ENCODE measurements around the gene USP14. TPM values are rescaled to one million over a fixed set of nuclear protein-coding genes. Genes with fewer than 3 reads are reported as not detected.

USP14 gene
- total and polyA plus RNA-seq, 10 donors = 13.0 to 43.9 (median 31.0) TPM

GRCh38 chr18:248053-248452 is 89.7 kb downstream of the USP14 start:
- H3K9me3 ChIP-seq = no peaks in the 10 kb centered on the region
- no peak for DNase-seq
- intact Hi-C loops (cut with DNase I; ENCODE audit: low total_unique reads) = no loop called here
- no peaks in the 10 kb centered on the region for H3K27me3 ChIP-seq (replicated peaks in 1 of 7)
- peaks cover 2 to 100% (median 82%) of the 10 kb centered on the region in 6 donors for H3K36me3 ChIP-seq
- H3K4me3 ChIP-seq = no peak overlapping the region
- no peaks in the 10 kb centered on the region for H3K4me1 ChIP-seq
- no peak overlapping the region for H3K27ac ChIP-seq
- TF ChIP-seq, protein P1, sequence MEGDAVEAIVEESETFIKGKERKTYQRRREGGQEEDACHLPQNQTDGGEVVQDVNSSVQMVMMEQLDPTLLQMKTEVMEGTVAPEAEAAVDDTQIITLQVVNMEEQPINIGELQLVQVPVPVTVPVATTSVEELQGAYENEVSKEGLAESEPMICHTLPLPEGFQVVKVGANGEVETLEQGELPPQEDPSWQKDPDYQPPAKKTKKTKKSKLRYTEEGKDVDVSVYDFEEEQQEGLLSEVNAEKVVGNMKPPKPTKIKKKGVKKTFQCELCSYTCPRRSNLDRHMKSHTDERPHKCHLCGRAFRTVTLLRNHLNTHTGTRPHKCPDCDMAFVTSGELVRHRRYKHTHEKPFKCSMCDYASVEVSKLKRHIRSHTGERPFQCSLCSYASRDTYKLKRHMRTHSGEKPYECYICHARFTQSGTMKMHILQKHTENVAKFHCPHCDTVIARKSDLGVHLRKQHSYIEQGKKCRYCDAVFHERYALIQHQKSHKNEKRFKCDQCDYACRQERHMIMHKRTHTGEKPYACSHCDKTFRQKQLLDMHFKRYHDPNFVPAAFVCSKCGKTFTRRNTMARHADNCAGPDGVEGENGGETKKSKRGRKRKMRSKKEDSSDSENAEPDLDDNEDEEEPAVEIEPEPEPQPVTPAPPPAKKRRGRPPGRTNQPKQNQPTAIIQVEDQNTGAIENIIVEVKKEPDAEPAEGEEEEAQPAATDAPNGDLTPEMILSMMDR (IDR thresholded peaks at IDR 0.05 in 8 of 11, conservative IDR thresholded peaks at IDR 0.05 in 3 of 11) = no peak
- TF ChIP-seq POLR2AphosphoS5 (IDR thresholded peaks at IDR 0.05) = no peak
- TF ChIP-seq POLR2A (IDR thresholded peaks at IDR 0.05) = no peak
- WGBS, 5 donors = 89 to 99% (median 91%) methylated on average over 4 of the region's 4 CpGs

GRCh38 chr18:250685-251084 is 92.3 kb downstream of the USP14 start:
- no peak for TF ChIP-seq POLR2A (IDR thresholded peaks at IDR 0.05)
- TF ChIP-seq, protein P1 (IDR thresholded peaks at IDR 0.05 in 8 of 11, conservative IDR thresholded peaks at IDR 0.05 in 3 of 11) = no peak
- TF ChIP-seq POLR2AphosphoS5 (IDR thresholded peaks at IDR 0.05) = no peak
- no peaks in the 10 kb centered on the region for H3K27me3 ChIP-seq (replicated peaks in 1 of 7)

GRCh38 chr18:251572-251971 is 93.2 kb downstream of the USP14 start:
- Histone ChIP-seq H3K9me3 (no peaks in the 10 kb centered on the region), H3K4me1 (no peaks in the 10 kb centered on the region), H3K27me3 (replicated peaks in 1 of 7) (no peaks in the 10 kb centered on the region), H3K27ac (no peak overlapping the region), H3K4me3 (no peak overlapping the region), H3K36me3 (peaks cover 6 to 100% (median 88%) of the 10 kb centered on the region in 6 donors)
- 90 to 100% (median 98%) methylated on average over 5 of the region's 5 CpGs for WGBS, 5 donors
- intact Hi-C loops (cut with DNase I; ENCODE audit: low total_unique reads) = no loop called here
- DNase-seq = no peak
- TF ChIP-seq POLR2A (IDR thresholded peaks at IDR 0.05) (no peak), POLR2AphosphoS5 (IDR thresholded peaks at IDR 0.05) (no peak)
- TF ChIP-seq, protein P1 (IDR thresholded peaks at IDR 0.05 in 8 of 11, conservative IDR thresholded peaks at IDR 0.05 in 3 of 11) = no peak

More at GRCh38 chr18:250685-251084, 92.3 kb downstream of the USP14 start:
- Histone ChIP-seq H3K27ac (no peak overlapping the region), H3K9me3 (no peaks in the 10 kb centered on the region), H3K4me1 (no peaks in the 10 kb centered on the region), H3K36me3 (peaks cover 6 to 100% (median 88%) of the 10 kb centered on the region in 6 donors), H3K4me3 (no peak overlapping the region)
- DNase-seq = no peak
- intact Hi-C loops (cut with DNase I; ENCODE audit: low total_unique reads) = no loop called here
- 90 to 97% (median 95%) methylated on average over 2 of the region's 2 CpGs for WGBS, 5 donors

DNA sequence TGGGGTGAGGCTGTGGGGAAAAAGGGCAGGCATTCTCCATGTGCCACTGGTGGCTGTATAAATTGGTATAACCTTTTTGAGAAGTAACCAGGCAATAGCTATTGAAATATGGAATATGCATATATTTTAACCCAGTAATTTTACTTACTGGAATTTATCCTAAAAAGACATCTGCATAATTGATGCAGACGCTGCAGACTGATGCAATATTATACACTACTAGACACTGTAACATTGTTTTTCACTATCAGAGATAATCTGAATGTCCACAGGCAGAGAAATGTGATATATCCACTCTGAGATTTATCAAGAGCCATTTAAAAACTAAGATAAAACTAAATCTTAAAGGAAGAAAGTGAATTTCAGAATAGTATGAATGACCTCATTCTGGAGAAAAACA is 94.8 kb downstream of the USP14 start:
- Histone ChIP-seq H3K4me3 (no peak overlapping the region), H3K9me3 (no peaks in the 10 kb centered on the region), H3K27me3 (replicated peaks in 1 of 7) (no peaks in the 10 kb centered on the region), H3K36me3 (peaks cover 8 to 100% (median 85%) of the 10 kb centered on the region in 6 donors), H3K27ac (no peak overlapping the region), H3K4me1 (no peaks in the 10 kb centered on the region)
- no peak for DNase-seq
- no peak for TF ChIP-seq POLR2AphosphoS5 (IDR thresholded peaks at IDR 0.05)
- WGBS, 5 donors = 88 to 100% (median 97%) methylated on average over 1 of the region's 1 CpG
- intact Hi-C loops (cut with DNase I; ENCODE audit: low total_unique reads) = no loop called here

GRCh38 chr18:255171-255570 is 96.8 kb downstream of the USP14 start:
- intact Hi-C loops (cut with DNase I; ENCODE audit: low total_unique reads) = no loop called here
- 94 to 97% (median 97%) methylated on average over 4 of the region's 4 CpGs for WGBS, 5 donors

More at GRCh38 chr18:255171-255570, 96.8 kb downstream of the USP14 start:
- no peak overlapping the region for H3K4me3 ChIP-seq
- H3K4me1 ChIP-seq = no peaks in the 10 kb centered on the region
- no peak for DNase-seq
- H3K9me3 ChIP-seq = no peaks in the 10 kb centered on the region
- H3K27ac ChIP-seq = no peak overlapping the region
- H3K36me3 ChIP-seq = peaks cover 8 to 100% (median 87%) of the 10 kb centered on the region in 6 donors
- H3K27me3 ChIP-seq (replicated peaks in 1 of 7) = no peaks in the 10 kb centered on the region
- no peak for TF ChIP-seq POLR2AphosphoS5 (IDR thresholded peaks at IDR 0.05)
- no peak for TF ChIP-seq POLR2A (IDR thresholded peaks at IDR 0.05)
- TF ChIP-seq, protein P1 (IDR thresholded peaks at IDR 0.05 in 8 of 11, conservative IDR thresholded peaks at IDR 0.05 in 3 of 11) = no peak

All from spleen (tissue), 11 donors.